Measurements from ENCODE around the gene PRDM13.
"Not testable (repeated sequence)": the region's sequence is repeated elsewhere in the genome, so short reads cannot be mapped to it uniquely, and the experiment has no call there.

The PRDM13 gene

DNA sequence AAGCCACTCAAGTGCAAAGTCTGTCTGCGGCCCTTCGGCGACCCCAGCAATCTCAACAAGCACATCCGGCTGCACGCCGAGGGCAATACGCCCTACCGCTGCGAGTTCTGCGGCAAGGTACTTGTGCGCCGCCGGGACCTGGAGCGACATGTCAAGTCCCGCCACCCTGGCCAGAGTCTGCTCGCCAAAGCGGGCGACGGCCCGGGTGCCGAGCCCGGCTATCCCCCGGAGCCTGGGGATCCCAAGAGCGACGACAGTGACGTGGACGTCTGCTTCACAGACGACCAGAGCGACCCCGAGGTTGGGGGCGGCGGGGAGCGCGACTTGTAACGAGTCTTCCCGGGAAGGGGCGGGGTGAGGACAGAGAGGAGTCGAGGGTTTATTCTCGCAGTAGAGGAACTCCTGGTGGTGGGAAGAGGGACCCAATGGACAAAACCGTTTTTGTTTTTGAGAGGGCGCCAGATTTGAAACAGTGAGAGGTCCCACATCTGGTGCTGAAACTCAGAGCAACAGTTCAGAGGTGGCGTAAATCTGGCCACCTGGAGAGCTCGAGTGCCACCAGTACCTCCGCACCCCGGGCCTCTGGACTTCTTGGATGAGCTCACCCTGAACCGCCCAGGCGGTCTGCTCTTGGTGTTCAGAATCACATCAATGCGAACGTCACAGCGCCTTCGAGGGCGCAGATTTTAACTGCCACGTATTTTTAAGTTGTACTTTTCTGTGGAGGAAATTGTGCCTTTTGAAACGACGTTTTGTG lies 8.0 kb downstream of the PRDM13 start:
- TF ChIP-seq, protein P1, sequence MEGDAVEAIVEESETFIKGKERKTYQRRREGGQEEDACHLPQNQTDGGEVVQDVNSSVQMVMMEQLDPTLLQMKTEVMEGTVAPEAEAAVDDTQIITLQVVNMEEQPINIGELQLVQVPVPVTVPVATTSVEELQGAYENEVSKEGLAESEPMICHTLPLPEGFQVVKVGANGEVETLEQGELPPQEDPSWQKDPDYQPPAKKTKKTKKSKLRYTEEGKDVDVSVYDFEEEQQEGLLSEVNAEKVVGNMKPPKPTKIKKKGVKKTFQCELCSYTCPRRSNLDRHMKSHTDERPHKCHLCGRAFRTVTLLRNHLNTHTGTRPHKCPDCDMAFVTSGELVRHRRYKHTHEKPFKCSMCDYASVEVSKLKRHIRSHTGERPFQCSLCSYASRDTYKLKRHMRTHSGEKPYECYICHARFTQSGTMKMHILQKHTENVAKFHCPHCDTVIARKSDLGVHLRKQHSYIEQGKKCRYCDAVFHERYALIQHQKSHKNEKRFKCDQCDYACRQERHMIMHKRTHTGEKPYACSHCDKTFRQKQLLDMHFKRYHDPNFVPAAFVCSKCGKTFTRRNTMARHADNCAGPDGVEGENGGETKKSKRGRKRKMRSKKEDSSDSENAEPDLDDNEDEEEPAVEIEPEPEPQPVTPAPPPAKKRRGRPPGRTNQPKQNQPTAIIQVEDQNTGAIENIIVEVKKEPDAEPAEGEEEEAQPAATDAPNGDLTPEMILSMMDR (conservative IDR thresholded peaks at IDR 0.05; ENCODE audit: low read depth, low read length): no peak
- no peak for DNase-seq (ENCODE audit: low read depth)
- H3K4me3 ChIP-seq (ENCODE audit: low read depth, low read length): no peak overlapping the region

DNA sequence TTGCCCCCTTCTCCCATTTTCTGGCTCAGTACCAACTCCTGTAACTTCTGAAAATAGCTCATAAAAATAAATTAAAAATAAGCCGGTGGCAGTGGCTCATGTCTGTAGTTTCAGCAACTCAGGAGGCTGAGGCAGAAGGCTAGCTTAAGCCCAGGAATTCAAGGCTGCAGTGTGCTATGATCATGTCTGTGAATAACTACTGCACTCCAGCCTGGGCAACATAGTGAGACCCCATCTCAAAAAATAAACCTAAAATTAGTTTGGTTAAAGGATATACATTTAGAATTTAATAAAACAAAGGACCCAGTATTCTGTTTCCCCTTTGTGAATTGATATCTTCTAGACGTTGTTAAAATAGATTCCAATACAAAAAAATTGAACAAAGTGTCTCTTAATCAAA lies 10.5 kb downstream of the PRDM13 start:
- H3K4me3 ChIP-seq (ENCODE audit: low read depth, low read length): no peak overlapping the region
- TF ChIP-seq, protein P1 (conservative IDR thresholded peaks at IDR 0.05; ENCODE audit: low read depth, low read length): no peak
- no peak for DNase-seq (ENCODE audit: low read depth)

DNA sequence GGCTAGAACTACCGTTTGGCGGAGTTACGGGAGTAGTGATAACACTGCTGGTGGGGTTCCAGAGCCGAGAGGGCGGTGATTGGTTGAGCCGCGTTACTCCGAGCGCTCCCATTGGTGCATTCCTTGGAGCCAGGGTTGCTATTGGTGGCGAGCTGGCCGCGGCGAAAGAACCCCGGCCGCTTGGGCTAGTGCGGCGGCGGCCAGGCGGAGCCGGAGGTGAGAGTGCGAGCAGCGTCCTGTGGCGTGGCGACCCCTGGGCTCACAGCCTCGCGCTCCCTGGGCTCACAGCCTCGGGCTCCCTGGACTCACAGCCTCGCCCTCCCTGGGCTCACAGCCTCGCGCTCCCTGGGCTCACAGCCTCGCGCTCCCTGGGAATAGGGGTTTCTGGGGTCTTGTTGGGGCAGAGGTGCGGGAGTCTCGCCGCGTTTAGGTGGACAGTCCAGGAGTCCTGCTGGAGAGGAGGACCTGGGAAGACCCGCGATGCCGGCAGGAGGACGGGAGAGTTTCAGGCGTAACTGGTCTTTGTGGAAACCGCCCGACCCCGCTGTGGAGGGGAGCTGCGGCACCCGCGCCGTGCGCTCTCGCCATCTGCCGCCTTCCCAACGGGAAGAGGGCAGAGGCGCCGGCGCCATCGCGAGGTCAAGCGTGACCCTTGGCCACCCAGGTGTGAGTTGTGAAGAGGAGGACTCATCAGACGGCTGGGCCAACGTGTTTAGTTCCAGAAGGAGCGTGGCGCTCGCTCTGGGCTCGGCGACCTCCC lies 12.2 kb downstream of the PRDM13 start:
- TF ChIP-seq, protein P1 (conservative IDR thresholded peaks at IDR 0.05; ENCODE audit: low read depth, low read length): no peak
- no peak overlapping the region for H3K4me3 ChIP-seq (ENCODE audit: low read depth, low read length)

DNA sequence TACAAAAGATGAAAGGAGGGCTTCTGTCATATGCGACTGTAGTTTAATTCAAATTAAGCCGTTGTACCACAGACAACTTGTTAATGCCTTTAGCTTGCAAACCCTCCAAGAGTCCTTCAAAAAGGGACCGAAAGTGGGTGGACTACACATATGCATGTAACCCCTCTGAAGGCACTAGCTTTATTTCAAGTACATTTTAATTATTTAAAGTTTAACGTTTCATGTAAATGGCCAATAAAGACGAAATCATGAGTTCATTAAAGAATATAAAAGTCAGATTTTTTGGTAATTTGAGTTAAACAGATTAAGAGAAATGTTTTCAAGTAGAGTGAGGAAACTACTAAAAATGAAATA lies 12.8 kb downstream of the PRDM13 start:
- TF ChIP-seq, protein P1 (conservative IDR thresholded peaks at IDR 0.05; ENCODE audit: low read depth, low read length): no peak

More for the DNA sequence above, 12.2 kb downstream of the PRDM13 start:
- DNase-seq (ENCODE audit: low read depth): no peak

DNA sequence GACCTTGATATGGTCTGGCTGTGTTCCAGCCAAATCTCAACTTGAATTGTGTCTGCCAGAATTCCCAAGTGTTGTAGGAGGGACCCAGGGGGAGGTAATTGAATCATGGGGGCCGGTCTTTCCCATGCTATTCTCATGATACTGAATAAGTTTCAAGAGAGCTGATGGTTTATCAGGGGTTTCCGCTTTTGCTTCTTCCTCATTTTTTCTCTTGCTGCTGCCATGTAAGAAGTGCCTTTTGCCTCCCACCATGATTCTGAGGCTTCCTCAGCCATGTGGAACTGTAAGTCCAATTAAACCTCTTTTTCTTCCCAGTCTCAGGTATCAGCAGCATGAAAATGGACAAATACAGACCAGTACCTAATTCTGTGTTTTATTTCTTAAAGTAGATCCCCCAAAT lies 15.4 kb downstream of the PRDM13 start:
- not testable (repeated sequence) for DNase-seq (ENCODE audit: low read depth); H3K4me3 ChIP-seq (ENCODE audit: low read depth, low read length)

More for the DNA sequence above, 12.8 kb downstream of the PRDM13 start:
- no peak overlapping the region for H3K4me3 ChIP-seq (ENCODE audit: low read depth, low read length)
- no peak for DNase-seq (ENCODE audit: low read depth)

DNA sequence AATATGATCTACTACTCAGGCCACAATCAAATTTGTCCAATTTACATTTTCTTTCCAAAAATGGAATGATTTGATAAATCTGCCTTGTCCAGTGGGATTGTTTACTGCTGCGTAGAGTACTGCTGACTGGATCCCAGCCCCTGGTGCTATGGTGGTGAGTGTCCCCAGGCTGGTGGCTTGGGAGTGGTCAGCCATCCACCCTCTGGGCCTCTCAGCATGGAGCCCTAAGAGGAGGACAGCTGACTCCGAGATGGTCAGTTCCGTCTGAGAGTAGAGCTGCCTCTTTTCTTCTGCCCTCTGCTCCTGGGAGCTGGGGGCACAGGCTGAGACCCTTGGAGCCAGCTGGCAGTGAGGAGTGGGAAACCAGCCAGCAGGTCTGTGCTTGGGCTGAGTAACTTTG lies 22.7 kb downstream of the PRDM13 start:
- TF ChIP-seq, protein P1 (conservative IDR thresholded peaks at IDR 0.05; ENCODE audit: low read depth, low read length): no peak
- no peak for DNase-seq (ENCODE audit: low read depth)

DNA sequence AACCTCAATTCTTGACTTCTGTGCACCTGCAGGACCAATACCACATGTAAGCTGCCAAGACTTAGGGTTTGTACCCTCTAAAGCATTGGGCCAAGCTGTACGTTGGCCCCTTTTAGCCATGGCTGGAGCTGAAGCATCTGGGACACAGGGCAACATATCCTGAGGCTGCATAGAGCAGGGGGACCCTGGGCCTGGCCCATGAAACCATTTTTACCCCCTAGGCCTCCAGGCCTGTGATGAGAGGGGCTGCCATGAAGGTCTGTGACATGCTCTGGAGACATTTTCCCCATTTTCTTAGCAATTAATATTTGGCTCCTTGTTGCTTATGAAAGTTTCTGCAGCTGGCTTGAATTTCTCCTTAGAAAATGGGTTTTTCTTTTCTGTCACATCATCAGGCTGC lies 31.0 kb downstream of the PRDM13 start:
- H3K4me3 ChIP-seq (ENCODE audit: low read depth, low read length): no peak overlapping the region
- no peak for DNase-seq (ENCODE audit: low read depth)
- TF ChIP-seq, protein P1 (conservative IDR thresholded peaks at IDR 0.05; ENCODE audit: low read depth, low read length): no peak

More for the DNA sequence above, 22.7 kb downstream of the PRDM13 start:
- no peak overlapping the region for H3K4me3 ChIP-seq (ENCODE audit: low read depth, low read length)

DNA sequence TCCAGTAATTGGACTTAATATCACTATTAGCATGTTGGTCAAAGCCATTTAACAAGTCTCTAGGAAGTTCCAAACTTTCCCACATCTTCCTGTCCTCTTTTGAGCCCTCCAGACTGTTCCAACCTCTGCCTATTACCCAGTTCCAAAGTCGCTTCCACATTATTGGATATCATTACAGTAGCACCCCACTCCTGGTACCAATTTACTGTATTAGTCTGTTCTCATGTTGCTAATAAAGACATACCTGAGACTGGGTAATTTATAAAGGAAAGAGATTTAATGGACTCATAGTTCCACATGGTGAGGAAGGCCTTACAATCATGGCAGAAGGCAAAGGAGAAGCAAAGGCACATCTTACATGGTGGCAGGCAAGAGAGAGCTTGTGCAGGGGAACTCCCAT lies 31.7 kb downstream of the PRDM13 start:
- not testable (repeated sequence) for DNase-seq (ENCODE audit: low read depth); H3K4me3 ChIP-seq (ENCODE audit: low read depth, low read length)
